Left lung (tissue), 10 donors: Measurements from ENCODE around the gene RPP21. TPM values are rescaled to one million over a fixed set of nuclear protein-coding genes. Genes with fewer than 3 reads are reported as not detected.
A peak's percentile ranks its signal among the peaks of the same experiment; 100 is the strongest.

Source experiments
- ATAC-seq: fragments of 200-7000 bp; cut with Tn5 transposase; one replicate; pipeline ENCODE4 v1.9.1; 2020; ENCODE audit warnings: moderate library complexity
- DNase-seq, 4 donors: peaks; one replicate each; pipeline ENCODE4 v3.0.0-alpha.2; 2013 to 2020
- H3K27ac ChIP-seq, 2 donors: fragments of 200-600 bp; sonication (generic) in 1 of 2; one replicate each; pipeline versions ENCODE4 v1.5.0 to v1.8.0; 2020 to 2021
- H3K27me3 ChIP-seq, 2 donors: fragments of 200-600 bp; sonication (generic) in 1 of 2; one replicate each; pipeline versions ENCODE4 v1.5.0 to v1.8.0; 2020 to 2021
- H3K36me3 ChIP-seq, 2 donors: fragments of 200-600 bp; sonication (generic) in 1 of 2; one replicate each; pipeline versions ENCODE4 v1.5.0 to v1.8.0; 2020 to 2021
- H3K4me1 ChIP-seq, 2 donors: fragments of 200-600 bp; one replicate each; pipeline ENCODE4 v1.8.0; 2021
- H3K4me3 ChIP-seq, 2 donors: fragments of 200-600 bp; sonication (generic) in 1 of 2; one replicate each; pipeline versions ENCODE4 v1.5.0 to v1.8.0; 2020 to 2021; ENCODE audit warnings: mild to moderate bottlenecking in 1 of 2
- H3K9me3 ChIP-seq, 2 donors: fragments of 200-600 bp; sonication (generic) in 1 of 2; one replicate each; pipeline versions ENCODE4 v1.5.0 to v1.8.0; 2020 to 2021
- CTCF ChIP-seq, 2 donors: fragments of 200-600 bp; sonication (generic) in 1 of 2; IDR thresholded peaks; one replicate each; pipeline versions ENCODE4 v1.5.0 to v1.8.0; 2021; ENCODE audit warnings: antibody characterized with exemption in 2 of 2
- intact Hi-C, 2 donors: fragments of 100-400 bp; cut with DNase I; formaldehyde crosslinking; loops; one replicate each; pipeline versions ENCODE4 v1.11.2 to v1.14.2; 2022
- polyA plus RNA-seq, 6 donors: library from polyadenylated mRNA; unstranded; fragments of 120-200 nt; gene quantifications; one replicate each; pipeline ENCODE4 v1.2.1, GENCODE V29; 2013; ENCODE audit not compliant: insufficient read length in 6 of 6
- total RNA-seq, 2 donors: library from RNA; stranded (reverse); fragmentation: NEBNext Ultra II Directional; extraction: Animal tissue kit (Norgen Biotek cat#: 25700); gene quantifications; one replicate each; pipeline ENCODE4 v1.2.1, GENCODE V29; 2021
- donor health status: DM: no; HTN: yes; CAD: no.
- donor health status: DM: no; HTN: no; CAD: no.

Gene RPP21
- total and polyA plus RNA-seq, 8 donors: 28.6 to 37.5 (median 32.5) TPM

- Histone ChIP-seq H3K27me3 (no peaks in the 10 kb centered on the region), H3K27ac (no peak overlapping the region), H3K4me1 (peaks cover 0 to 5% of the 10 kb centered on the region in 2 donors), H3K9me3 (no peaks in the 10 kb centered on the region), H3K4me3 (no peak overlapping the region), H3K36me3 (peaks cover 0 to 36% of the 10 kb centered on the region in 2 donors)
- no peak for TF ChIP-seq CTCF (IDR thresholded peaks at IDR 0.05)
- intact Hi-C loops: no loop called here
- no peak for ATAC-seq
- no peak for DNase-seq
Measured at GRCh38 chr6:30311101-30311500, 33.9 kb upstream of the RPP21 start.

- Histone ChIP-seq H3K27me3 (no peaks in the 10 kb centered on the region), H3K9me3 (no peaks in the 10 kb centered on the region), H3K4me1 (peaks cover 0 to 5% of the 10 kb centered on the region in 2 donors), H3K27ac (no peak overlapping the region), H3K36me3 (peaks cover 0 to 38% of the 10 kb centered on the region in 2 donors), H3K4me3 (no peak overlapping the region)
- intact Hi-C loops: no loop called here
- ATAC-seq (no peak), DNase-seq (no peak)
- TF ChIP-seq CTCF (IDR thresholded peaks at IDR 0.05): no peak
Measured at GRCh38 chr6:30311671-30312070, 33.3 kb upstream of the RPP21 start.

GRCh38 chr6:30312266-30312665 is 32.7 kb upstream of the RPP21 start:
- TF ChIP-seq CTCF (IDR thresholded peaks at IDR 0.05): no peak
- Histone ChIP-seq H3K36me3 (peaks cover 0 to 40% of the 10 kb centered on the region in 2 donors), H3K27me3 (no peaks in the 10 kb centered on the region), H3K27ac (no peak overlapping the region), H3K4me1 (peaks cover 0 to 5% of the 10 kb centered on the region in 2 donors), H3K4me3 (no peak overlapping the region), H3K9me3 (no peaks in the 10 kb centered on the region)
- DNase-seq (peak in 1 of 4 donors; percentile 9), ATAC-seq (no peak)
- intact Hi-C loops: no loop called here

GRCh38 chr6:30312676-30313321 is 32.2 kb upstream of the RPP21 start:
- H3K9me3 ChIP-seq: no peaks in the 10 kb centered on the region
- DNase-seq (no peak), ATAC-seq (no peak)
- peaks cover 0 to 40% of the 10 kb centered on the region in 2 donors for H3K36me3 ChIP-seq
- no peak for TF ChIP-seq CTCF (IDR thresholded peaks at IDR 0.05)
- intact Hi-C loops: no loop called here
- no peak overlapping the region for H3K4me3 ChIP-seq
- no peaks in the 10 kb centered on the region for H3K27me3 ChIP-seq
- peaks cover 0 to 5% of the 10 kb centered on the region in 2 donors for H3K4me1 ChIP-seq
- H3K27ac ChIP-seq: no peak overlapping the region

- DNase-seq (no peak), ATAC-seq (no peak)
- Histone ChIP-seq H3K9me3 (no peaks in the 10 kb centered on the region), H3K27ac (no peak overlapping the region), H3K27me3 (no peaks in the 10 kb centered on the region), H3K36me3 (peaks cover 0 to 40% of the 10 kb centered on the region in 2 donors), H3K4me3 (no peak overlapping the region), H3K4me1 (peaks cover 0 to 5% of the 10 kb centered on the region in 2 donors)
- TF ChIP-seq CTCF (IDR thresholded peaks at IDR 0.05): no peak
- intact Hi-C loops: no loop called here
Measured at GRCh38 chr6:30315156-30315555, 29.8 kb upstream of the RPP21 start.
